NB4 (cell line): ENCODE data around the gene TPH1.

Experiments
- DNase-seq: peaks from one replicate; pipeline ENCODE4 v3.0.0; 2010; ENCODE audit warnings: low read depth
- H3K4me3 ChIP-seq: one replicate; pipeline ENCODE4 v1.5.1; 2011; ENCODE audit warnings: mild to moderate bottlenecking, low read depth, low read length, moderate library complexity
- MYC ChIP-seq: IDR thresholded peaks from 2 replicates; pipeline ENCODE4 v1.6.1; 2011; ENCODE audit warnings: low read depth, low read length
- POLR2A ChIP-seq: IDR thresholded peaks from 2 replicates; pipeline ENCODE4 v1.6.1; 2011; ENCODE audit warnings: mild to moderate bottlenecking; ENCODE audit not compliant: insufficient read length; ENCODE audit errors: extremely low read depth
- TF ChIP-seq, protein P1 (sequence below): IDR thresholded peaks from 2 replicates; pipeline ENCODE4 v1.6.1; 2011; ENCODE audit warnings: low read depth, low read length
- TF ChIP-seq, protein P2 (sequence below): IDR thresholded peaks from one replicate; pipeline ENCODE4 v1.5.1; 2012; ENCODE audit warnings: low read depth, low read length

The TPH1 gene

DNA sequence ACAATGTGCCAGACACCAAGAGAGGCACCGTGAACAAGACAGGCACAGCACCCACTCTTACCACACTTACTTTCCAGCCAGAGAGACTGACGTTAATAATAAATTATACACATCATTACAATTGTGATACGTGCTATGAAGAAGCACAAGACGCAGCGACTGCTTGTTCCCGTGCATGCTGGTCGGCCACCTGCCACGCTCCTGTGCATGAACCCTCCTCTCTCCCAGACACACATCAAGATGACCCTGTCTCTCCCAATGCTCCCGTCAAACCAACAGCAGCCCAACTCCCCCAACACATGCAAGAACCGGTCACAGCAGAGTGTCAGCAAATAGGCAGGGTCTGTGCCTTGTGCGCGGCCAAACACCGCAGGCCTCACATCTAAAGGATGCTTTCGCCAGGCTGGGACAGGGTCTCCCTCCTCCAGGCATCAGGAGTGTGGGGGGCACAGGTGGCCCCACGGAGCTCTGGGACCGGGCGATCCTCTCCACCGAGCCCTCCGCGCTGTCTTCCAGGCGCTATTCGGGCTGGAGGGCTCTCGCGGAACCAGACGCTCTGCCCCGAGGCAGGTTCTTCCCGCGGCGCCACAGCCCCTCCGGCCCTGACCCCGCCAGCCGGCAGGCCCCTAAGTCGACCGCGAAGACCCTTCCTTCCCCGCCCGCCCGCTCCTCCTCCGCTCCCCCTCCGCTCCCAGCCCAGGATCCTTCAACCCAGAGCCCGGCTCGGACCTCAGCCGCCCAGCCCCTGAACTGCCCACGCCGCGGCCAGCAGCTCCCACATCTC is 33.8 kb downstream of the TPH1 start:
- peak overlapping the region; percentile 75 for H3K4me3 ChIP-seq
- TF ChIP-seq, protein P1, sequence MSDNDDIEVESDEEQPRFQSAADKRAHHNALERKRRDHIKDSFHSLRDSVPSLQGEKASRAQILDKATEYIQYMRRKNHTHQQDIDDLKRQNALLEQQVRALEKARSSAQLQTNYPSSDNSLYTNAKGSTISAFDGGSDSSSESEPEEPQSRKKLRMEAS = no peak
- TF ChIP-seq POLR2A (no peak), MYC (no peak)
- peak; percentile 55 for DNase-seq

DNA sequence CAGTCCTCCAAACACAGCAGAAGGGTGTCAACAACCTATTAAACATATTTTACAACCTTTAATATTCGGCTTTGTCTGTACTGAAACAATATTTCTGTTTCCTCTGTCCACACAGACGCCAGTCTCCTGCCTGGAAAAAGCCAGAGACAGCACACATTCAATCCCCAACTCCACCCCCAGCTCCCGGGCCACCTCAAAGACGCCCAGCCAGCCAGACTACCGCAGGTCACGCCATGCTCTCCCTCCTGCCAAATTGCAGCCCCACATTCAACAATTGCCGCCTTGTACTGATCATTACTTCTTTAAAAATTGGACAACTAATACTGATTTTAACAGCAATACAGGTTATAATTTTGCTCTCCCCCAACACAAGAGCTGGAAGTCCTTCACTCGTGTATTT is 34.4 kb downstream of the TPH1 start:
- no peak for DNase-seq
- TF ChIP-seq, protein P1 = no peak
- TF ChIP-seq POLR2A = no peak
- TF ChIP-seq MYC = no peak
- TF ChIP-seq, protein P2, sequence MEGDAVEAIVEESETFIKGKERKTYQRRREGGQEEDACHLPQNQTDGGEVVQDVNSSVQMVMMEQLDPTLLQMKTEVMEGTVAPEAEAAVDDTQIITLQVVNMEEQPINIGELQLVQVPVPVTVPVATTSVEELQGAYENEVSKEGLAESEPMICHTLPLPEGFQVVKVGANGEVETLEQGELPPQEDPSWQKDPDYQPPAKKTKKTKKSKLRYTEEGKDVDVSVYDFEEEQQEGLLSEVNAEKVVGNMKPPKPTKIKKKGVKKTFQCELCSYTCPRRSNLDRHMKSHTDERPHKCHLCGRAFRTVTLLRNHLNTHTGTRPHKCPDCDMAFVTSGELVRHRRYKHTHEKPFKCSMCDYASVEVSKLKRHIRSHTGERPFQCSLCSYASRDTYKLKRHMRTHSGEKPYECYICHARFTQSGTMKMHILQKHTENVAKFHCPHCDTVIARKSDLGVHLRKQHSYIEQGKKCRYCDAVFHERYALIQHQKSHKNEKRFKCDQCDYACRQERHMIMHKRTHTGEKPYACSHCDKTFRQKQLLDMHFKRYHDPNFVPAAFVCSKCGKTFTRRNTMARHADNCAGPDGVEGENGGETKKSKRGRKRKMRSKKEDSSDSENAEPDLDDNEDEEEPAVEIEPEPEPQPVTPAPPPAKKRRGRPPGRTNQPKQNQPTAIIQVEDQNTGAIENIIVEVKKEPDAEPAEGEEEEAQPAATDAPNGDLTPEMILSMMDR = no peak
- H3K4me3 ChIP-seq = peak overlapping the region; percentile 75

DNA sequence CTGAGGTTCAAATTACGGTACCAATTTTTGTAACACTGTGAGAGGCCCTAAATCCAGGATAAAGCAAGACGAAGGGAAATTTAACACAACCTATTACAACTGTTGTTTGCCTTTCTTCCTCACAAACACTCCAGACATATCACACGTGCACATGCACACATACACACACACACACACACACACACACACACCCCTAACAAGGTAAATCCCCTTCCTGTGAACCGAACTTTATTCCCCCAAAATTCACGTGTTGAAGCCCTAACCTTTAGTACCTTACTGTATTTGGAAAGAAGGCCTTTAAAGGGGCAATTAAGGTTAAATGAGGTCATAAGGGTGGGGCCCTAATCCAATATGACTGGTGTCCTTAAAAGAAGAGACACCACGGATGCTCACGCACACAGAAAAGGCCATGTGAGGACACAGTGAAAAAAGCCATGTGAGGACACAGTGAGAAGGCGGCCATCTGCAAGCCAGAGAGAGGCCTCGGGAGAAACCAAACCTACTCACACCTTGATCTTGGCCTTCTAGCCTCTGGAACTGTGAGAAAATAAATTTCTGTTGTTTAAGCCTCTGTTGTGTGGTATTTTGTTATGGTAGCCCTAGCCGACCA is 35.0 kb downstream of the TPH1 start:
- DNase-seq = no peak
- TF ChIP-seq, protein P2 = no peak
- TF ChIP-seq POLR2A (no peak), MYC (no peak)
- TF ChIP-seq, protein P1 = no peak
- H3K4me3 ChIP-seq = no peak overlapping the region

DNA sequence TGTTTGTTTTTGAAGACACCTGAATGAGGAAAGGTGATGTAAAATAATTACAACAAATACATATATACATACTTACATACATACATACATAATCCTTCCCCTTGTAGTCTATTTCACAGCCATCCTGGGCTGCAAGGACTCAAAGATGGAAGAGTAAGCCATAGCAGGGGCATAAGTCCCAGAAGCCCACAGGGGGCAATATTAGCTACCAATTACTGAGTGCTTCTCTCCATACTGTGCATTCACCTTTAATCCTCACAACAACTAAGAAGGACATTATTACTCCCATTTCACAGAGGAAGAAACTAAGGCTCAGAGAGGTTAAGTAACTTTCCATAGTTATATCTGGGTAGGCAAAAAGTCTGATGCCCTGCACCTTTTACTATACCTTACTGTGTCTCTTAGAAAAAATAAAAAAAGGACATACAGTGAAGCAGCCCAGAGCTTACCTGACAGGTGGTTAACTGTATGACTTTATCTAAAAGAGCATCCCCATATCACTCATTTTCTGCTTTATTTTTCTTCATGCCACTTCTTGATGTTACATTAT is 35.9 kb downstream of the TPH1 start:
- TF ChIP-seq MYC = no peak
- TF ChIP-seq, protein P2 = no peak
- TF ChIP-seq, protein P1 = no peak
- TF ChIP-seq POLR2A = no peak
- no peak overlapping the region for H3K4me3 ChIP-seq
- peak; percentile 13 for DNase-seq

DNA sequence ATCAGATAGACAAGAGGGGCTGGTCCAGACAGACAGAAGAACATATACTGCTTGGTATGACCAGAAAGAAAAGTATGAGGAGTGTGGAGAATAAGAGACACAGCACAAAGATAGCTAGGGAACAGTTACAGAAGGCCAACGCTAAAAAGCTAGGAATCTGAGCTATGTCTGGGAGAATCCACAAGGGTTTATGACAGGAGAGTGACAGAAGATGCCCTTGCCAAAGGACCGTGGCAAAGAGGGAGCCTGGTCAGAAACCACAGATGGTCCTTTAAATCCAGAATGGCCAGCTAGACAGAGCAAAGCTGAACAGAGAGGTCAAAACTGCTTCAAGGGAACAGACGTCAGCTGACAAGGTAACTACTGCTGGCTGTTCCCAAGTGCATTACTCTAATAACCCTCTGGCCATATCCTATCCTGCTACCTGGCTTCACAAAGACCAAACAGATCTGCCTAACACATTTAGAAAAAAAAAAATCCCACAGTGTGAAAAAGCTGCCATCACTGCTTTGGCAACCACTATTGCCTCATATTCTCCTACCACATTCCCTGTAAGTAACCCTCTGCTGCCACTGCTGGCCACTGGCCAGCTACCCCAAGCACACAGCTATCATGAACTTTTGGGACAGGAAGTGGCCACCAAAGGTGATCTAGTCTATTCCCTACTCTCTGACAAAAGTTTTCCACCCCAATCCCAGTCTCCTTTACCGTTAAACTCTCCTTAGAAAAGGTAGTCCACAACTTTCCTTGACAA is 40.5 kb downstream of the TPH1 start:
- peak; percentile 16 for DNase-seq
- H3K4me3 ChIP-seq = no peak overlapping the region
- TF ChIP-seq, protein P2 = no peak
- TF ChIP-seq POLR2A = no peak
- TF ChIP-seq MYC = no peak
- TF ChIP-seq, protein P1 = no peak
